Measurements from ENCODE around the gene ITGAE.

The ITGAE gene

GRCh38 chr17:3693829-3694231, 107.2 kb downstream of the ITGAE start:
- DNase-seq (ENCODE audit: low spot score), result no peak

- no peak for DNase-seq (ENCODE audit: low spot score)
Observed at GRCh38 chr17:3693141-3693540, 107.8 kb downstream of the ITGAE start.

GRCh38 chr17:3692346-3692745, 108.6 kb downstream of the ITGAE start:
- no peak for DNase-seq (ENCODE audit: low spot score)

GRCh38 chr17:3691617-3692067, 109.3 kb downstream of the ITGAE start:
- DNase-seq (ENCODE audit: low spot score), result peak; percentile 46

- DNase-seq (ENCODE audit: low spot score), result no peak
Observed at GRCh38 chr17:3690094-3690715, 110.8 kb downstream of the ITGAE start.

GRCh38 chr17:3689262-3690093, 111.5 kb downstream of the ITGAE start:
- DNase-seq (ENCODE audit: low spot score), result no peak

GRCh38 chr17:3688852-3689261, 112.1 kb downstream of the ITGAE start:
- no peak for DNase-seq (ENCODE audit: low spot score)

GRCh38 chr17:3688027-3688553, 112.9 kb downstream of the ITGAE start:
- no peak for DNase-seq (ENCODE audit: low spot score)

- DNase-seq (ENCODE audit: low spot score), result no peak
Observed at GRCh38 chr17:3685174-3685573, 115.8 kb downstream of the ITGAE start.

- peak; percentile 86 for DNase-seq (ENCODE audit: low spot score)
Observed at GRCh38 chr17:3683054-3683511, 117.9 kb downstream of the ITGAE start.

GRCh38 chr17:3682033-3682432, 119.0 kb downstream of the ITGAE start:
- DNase-seq (ENCODE audit: low spot score), result no peak

GRCh38 chr17:3681565-3681964, 119.4 kb downstream of the ITGAE start:
- DNase-seq (ENCODE audit: low spot score), result no peak

- DNase-seq (ENCODE audit: low spot score), result no peak
Observed at GRCh38 chr17:3681057-3681456, 119.9 kb downstream of the ITGAE start.

GRCh38 chr17:3679531-3680126, 121.4 kb downstream of the ITGAE start:
- no peak for DNase-seq (ENCODE audit: low spot score)

GRCh38 chr17:3678821-3679530, 122.0 kb downstream of the ITGAE start:
- DNase-seq (ENCODE audit: low spot score), result no peak

GRCh38 chr17:3678095-3678820, 122.7 kb downstream of the ITGAE start:
- DNase-seq (ENCODE audit: low spot score), result no peak

- DNase-seq (ENCODE audit: low spot score), result no peak
Observed at GRCh38 chr17:3675886-3676285, 125.1 kb downstream of the ITGAE start.

GRCh38 chr17:3672571-3672970, 128.4 kb downstream of the ITGAE start:
- no peak for DNase-seq (ENCODE audit: low spot score)

- DNase-seq (ENCODE audit: low spot score), result no peak
Observed at GRCh38 chr17:3669548-3669947, 131.4 kb downstream of the ITGAE start.

- DNase-seq (ENCODE audit: low spot score), result no peak
Observed at GRCh38 chr17:3669085-3669347, 132.0 kb downstream of the ITGAE start.

- DNase-seq (ENCODE audit: low spot score), result peak; percentile 96
Observed at GRCh38 chr17:3668279-3669084, 132.5 kb downstream of the ITGAE start, which contains the start of the genes EMC6 and TAX1BP3. Gene EMC6 (plus strand): TSS chr17:3668812. CDS start chr17:3669147, 335 bp downstream. Gene TAX1BP3 (minus strand): TSS chr17:3668578. CDS start chr17:3668526, 52 bp downstream.
